Measurements from ENCODE around the gene TKT. TPM values are rescaled to one million over a fixed set of nuclear protein-coding genes. Genes with fewer than 3 reads are reported as not detected.

The TKT gene
- total RNA-seq, 2 donors from 2014 or later: 48.8 to 62.8 TPM

DNA sequence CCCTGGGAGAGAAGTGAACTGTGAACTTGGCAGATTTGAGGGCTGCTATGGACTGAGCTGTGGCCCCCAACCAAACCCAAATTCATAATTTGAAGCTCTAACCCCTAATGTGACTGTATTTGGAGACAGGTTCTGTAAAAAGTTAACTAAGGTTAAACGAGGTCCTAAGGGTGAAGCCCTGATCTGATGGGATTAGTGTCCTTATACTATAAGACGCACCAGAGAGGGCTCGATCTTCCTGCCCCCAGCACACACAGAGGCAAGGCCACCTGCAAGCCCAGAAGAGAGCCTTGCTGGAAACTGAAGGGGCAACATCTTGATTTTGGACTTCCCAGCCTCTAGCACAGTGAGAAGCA is 34.0 kb downstream of the TKT start:
- H3K4me3 ChIP-seq: no peak overlapping the region
- DNase-seq (ENCODE audit: low spot score): no peak
- H3K27me3 ChIP-seq: no peaks in the 10 kb centered on the region
- no peaks in the 10 kb centered on the region for H3K4me1 ChIP-seq
- H3K36me3 ChIP-seq: peaks cover 33% of the 10 kb centered on the region
- no peaks in the 10 kb centered on the region for H3K9me3 ChIP-seq
- TF ChIP-seq, protein P1, sequence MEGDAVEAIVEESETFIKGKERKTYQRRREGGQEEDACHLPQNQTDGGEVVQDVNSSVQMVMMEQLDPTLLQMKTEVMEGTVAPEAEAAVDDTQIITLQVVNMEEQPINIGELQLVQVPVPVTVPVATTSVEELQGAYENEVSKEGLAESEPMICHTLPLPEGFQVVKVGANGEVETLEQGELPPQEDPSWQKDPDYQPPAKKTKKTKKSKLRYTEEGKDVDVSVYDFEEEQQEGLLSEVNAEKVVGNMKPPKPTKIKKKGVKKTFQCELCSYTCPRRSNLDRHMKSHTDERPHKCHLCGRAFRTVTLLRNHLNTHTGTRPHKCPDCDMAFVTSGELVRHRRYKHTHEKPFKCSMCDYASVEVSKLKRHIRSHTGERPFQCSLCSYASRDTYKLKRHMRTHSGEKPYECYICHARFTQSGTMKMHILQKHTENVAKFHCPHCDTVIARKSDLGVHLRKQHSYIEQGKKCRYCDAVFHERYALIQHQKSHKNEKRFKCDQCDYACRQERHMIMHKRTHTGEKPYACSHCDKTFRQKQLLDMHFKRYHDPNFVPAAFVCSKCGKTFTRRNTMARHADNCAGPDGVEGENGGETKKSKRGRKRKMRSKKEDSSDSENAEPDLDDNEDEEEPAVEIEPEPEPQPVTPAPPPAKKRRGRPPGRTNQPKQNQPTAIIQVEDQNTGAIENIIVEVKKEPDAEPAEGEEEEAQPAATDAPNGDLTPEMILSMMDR (IDR thresholded peaks at IDR 0.05): no peak
- H3K27ac ChIP-seq: no peak overlapping the region

DNA sequence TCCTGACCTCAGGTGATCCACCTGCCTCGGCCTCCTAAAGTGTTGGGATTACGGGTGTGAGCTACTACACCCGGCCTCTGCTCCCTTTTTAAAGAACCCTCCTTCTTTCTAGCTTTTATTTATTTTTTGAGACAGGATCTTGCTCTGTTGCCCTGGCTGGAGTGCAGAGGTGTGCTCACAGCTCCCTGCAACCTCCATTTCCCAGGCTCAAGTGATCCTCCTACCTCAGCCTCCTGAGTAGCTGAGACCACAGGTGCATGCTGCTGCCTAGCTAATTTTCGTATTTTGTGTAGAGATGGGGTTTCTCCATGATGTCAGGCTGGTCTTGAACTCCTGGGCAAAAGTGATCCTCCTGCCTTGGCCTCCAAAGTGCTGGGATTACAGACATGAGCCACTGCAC is 34.5 kb downstream of the TKT start:
- Histone ChIP-seq H3K27ac (no peak overlapping the region), H3K4me3 (no peak overlapping the region), H3K4me1 (no peaks in the 10 kb centered on the region), H3K27me3 (no peaks in the 10 kb centered on the region), H3K9me3 (no peaks in the 10 kb centered on the region), H3K36me3 (peaks cover 28% of the 10 kb centered on the region)
- TF ChIP-seq, protein P1 (IDR thresholded peaks at IDR 0.05): no peak
- DNase-seq (ENCODE audit: low spot score): no peak

DNA sequence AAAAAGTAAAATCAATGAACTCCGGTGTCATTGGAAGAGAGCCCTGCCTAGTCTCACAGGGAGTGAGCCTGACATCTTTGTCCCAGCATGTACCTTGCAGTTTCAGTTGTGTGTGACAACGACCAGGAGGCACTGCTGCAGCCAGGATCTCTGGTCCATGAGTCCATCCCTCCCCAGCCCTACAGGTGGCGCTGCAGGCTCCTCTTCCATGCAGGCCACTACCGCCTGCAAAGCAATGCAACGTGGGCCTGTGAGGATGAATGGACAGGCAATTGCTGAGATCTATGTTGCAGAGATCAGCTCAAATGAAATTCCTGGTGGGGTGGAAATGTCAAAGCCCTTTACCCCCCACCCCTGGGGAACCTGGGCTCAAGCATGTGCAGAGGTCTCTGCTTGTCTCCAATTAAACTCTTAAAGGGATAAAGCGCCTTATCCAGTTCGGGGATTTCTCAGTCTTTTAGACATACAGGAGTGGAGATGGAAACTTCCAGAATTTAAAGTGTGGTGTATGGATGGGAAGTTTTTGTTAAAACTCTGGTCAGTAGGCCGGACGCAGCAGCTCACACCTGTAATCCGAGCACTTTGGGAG is 35.8 kb downstream of the TKT start:
- Histone ChIP-seq H3K9me3 (no peaks in the 10 kb centered on the region), H3K27ac (no peak overlapping the region), H3K36me3 (peaks cover 14% of the 10 kb centered on the region), H3K4me1 (no peaks in the 10 kb centered on the region), H3K27me3 (no peaks in the 10 kb centered on the region), H3K4me3 (no peak overlapping the region)
- TF ChIP-seq, protein P1 (IDR thresholded peaks at IDR 0.05): peak; percentile 86 to 92
- peak; percentile 85 for DNase-seq (ENCODE audit: low spot score)

DNA sequence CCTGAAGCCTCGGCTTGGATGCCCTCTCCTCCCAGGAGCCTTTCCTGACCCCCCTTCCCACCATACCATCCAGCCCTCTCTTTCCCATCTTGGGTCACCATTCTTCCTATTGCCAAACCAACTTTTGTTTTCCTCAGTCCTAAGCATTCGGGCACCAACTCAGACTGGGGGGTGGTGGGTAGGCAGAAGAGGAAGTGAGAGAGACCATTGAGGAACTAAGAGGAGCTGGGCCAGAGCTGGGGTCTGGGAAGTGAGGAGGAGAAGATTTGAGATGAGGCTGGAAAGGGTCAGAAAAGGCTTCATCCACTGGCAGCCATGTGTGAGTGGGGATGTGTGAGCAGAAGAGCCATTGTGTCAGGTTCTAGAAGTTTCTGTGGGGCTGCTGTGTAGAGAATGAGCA is 37.7 kb downstream of the TKT start:
- Histone ChIP-seq H3K27ac (no peak overlapping the region), H3K4me1 (no peaks in the 10 kb centered on the region), H3K27me3 (no peaks in the 10 kb centered on the region), H3K4me3 (no peak overlapping the region), H3K9me3 (no peaks in the 10 kb centered on the region), H3K36me3 (no peaks in the 10 kb centered on the region)
- TF ChIP-seq, protein P1 (IDR thresholded peaks at IDR 0.05): no peak
- no peak for DNase-seq (ENCODE audit: low spot score)

DNA sequence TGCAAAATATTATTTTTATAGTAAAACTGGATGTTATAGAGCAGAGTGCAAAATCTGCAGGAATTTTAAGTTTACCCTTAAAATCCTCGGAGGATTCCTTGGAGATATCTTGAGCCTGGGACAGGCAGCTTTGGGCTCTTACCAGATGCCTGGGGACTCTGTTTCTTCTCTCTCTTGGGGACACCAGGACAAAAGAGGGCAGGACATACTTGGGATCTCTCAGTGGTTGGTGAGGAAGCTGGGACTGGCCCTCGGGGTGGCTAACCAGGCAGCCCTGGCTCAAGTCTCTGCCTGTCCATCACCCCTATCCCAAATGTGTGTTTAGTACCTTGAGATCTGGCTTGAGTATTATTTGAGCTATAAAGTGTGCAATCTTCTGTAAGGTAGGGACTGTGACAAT is 38.6 kb downstream of the TKT start:
- H3K4me1 ChIP-seq: no peaks in the 10 kb centered on the region
- no peaks in the 10 kb centered on the region for H3K36me3 ChIP-seq
- H3K9me3 ChIP-seq: no peaks in the 10 kb centered on the region
- H3K4me3 ChIP-seq: no peak overlapping the region
- no peak overlapping the region for H3K27ac ChIP-seq
- TF ChIP-seq, protein P1 (IDR thresholded peaks at IDR 0.05): no peak
- no peaks in the 10 kb centered on the region for H3K27me3 ChIP-seq
- no peak for DNase-seq (ENCODE audit: low spot score)

DNA sequence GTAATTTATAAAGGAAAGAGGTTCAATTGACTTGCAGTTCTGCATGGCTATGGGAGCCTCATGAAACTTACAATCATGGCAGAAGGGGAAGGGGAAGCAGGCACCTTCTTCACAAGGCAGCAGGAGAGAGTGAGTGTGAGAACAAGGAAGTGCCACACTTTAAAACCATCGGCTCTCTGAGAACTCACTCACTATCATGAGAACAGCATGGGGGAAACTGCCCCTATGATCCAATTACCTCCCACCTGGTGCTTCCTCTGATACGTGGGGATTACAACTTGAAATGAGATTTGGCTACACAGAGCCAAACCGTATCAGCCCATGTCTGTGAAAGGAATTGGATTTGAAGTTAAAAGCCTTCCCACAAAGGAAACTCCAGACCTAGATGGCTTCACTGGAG is 39.1 kb downstream of the TKT start:
- Histone ChIP-seq H3K4me1 (no peaks in the 10 kb centered on the region), H3K27me3 (no peaks in the 10 kb centered on the region), H3K27ac (no peak overlapping the region), H3K4me3 (no peak overlapping the region), H3K9me3 (no peaks in the 10 kb centered on the region), H3K36me3 (no peaks in the 10 kb centered on the region)
- DNase-seq (ENCODE audit: low spot score): no peak
- TF ChIP-seq, protein P1 (IDR thresholded peaks at IDR 0.05): no peak
